GM12872 (cell line): ENCODE results near the gene WWP2.

ENCODE experiments used
- CTCF ChIP-seq: IDR thresholded peaks from 3 replicates; pipeline ENCODE4 v1.5.1; 2011; ENCODE audit warnings: low read depth, mild to moderate bottlenecking, low read length, moderate library complexity; ENCODE audit not compliant: insufficient read depth

WWP2 gene

GRCh38 chr16:69918241-69918640 is 156.1 kb downstream of the WWP2 start:
- no peak for TF ChIP-seq CTCF

GRCh38 chr16:69921127-69921526 is 159.0 kb downstream of the WWP2 start:
- no peak for TF ChIP-seq CTCF

DNA sequence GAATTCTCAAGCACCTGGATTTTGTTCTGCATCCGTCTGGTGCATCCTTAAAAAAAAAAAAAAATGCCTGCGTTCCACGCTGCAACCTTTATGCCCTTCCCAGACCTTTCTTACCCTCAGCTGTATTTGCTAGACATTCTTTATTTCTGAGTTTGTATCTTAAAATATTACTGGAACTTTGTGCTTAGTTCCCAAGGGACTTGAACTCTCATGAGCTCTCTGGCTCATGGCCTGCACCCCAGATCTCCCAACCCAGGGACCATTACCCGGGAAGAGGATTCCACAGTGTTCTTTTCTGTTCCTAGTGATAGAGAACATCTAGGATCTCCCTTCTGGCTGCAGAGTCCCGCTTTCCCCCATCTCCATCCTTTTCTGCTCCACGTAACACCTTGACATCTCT is 160.1 kb downstream of the WWP2 start:
- TF ChIP-seq CTCF = no peak

GRCh38 chr16:69924041-69924775 is 162.1 kb downstream of the WWP2 start:
- no peak for TF ChIP-seq CTCF

GRCh38 chr16:69924777-69925191 is 162.7 kb downstream of the WWP2 start:
- no peak for TF ChIP-seq CTCF

DNA sequence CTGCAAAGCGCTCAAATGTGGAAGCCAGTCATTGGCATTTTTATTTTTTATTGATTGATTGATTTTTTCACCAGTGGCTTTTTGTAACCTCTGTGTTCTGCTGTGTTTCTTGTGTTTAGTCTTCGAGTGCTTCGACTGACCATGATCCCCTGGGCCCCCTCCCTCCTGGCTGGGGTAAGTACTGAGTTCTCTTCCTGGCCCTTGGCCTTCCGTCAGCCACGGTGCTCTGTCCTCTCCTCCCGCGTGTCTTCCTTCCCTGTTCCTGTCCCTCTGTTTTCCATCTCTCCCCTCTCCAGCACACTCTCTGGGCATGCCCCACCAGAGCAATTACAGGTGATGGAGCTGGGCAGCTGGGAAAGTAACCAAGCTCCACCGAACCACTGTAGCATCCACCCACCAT is 163.2 kb downstream of the WWP2 start:
- TF ChIP-seq CTCF = no peak

GRCh38 chr16:69926241-69926640 is 164.1 kb downstream of the WWP2 start:
- TF ChIP-seq CTCF = no peak
